Muscle layer of colon (tissue), 2 donors: ENCODE measurements around the gene RNF11.

Experiments
- H3K27ac ChIP-seq: one replicate; pipeline ENCODE4 v1.7.0; 2013; ENCODE audit warnings: low read depth, mild to moderate bottlenecking, low read length, moderate library complexity
- H3K27me3 ChIP-seq, 2 donors: one replicate each; pipeline ENCODE4 v1.7.0; 2013; ENCODE audit warnings: low read length in 2 of 2, mild to moderate bottlenecking in 2 of 2; ENCODE audit not compliant: insufficient read depth in 2 of 2, control insufficient read depth in 1 of 2
- H3K36me3 ChIP-seq: one replicate; pipeline ENCODE4 v1.7.0; 2013; ENCODE audit warnings: mild to moderate bottlenecking, low read length; ENCODE audit not compliant: insufficient read depth
- H3K4me1 ChIP-seq: one replicate; pipeline ENCODE4 v1.7.0; 2013; ENCODE audit warnings: mild to moderate bottlenecking, low read length; ENCODE audit not compliant: insufficient read depth
- H3K4me3 ChIP-seq, 2 donors: one replicate each; pipeline ENCODE4 v1.7.0; 2013; ENCODE audit warnings: low read length in 2 of 2, low read depth in 1 of 2, mild to moderate bottlenecking in 1 of 2, moderate library complexity in 1 of 2
- H3K9ac ChIP-seq: one replicate; pipeline ENCODE4 v1.7.0; 2013; ENCODE audit warnings: low read length
- H3K9me3 ChIP-seq: one replicate; pipeline ENCODE4 v1.7.0; 2013; ENCODE audit warnings: mild to moderate bottlenecking, low read length
- donor health status: abdominal sarcoma.
- donor health status: Adenocarcinoma of cecum.

Gene RNF11

GRCh38 chr1:51299981-51300670 is 64.1 kb downstream of the RNF11 start:
- Histone ChIP-seq H3K4me3 (no peak overlapping the region), H3K36me3 (no peaks in the 10 kb centered on the region), H3K9ac (no peak overlapping the region), H3K4me1 (peaks cover 6% of the 10 kb centered on the region), H3K9me3 (no peaks in the 10 kb centered on the region), H3K27ac (no peak overlapping the region), H3K27me3 (no peaks in the 10 kb centered on the region)

DNA sequence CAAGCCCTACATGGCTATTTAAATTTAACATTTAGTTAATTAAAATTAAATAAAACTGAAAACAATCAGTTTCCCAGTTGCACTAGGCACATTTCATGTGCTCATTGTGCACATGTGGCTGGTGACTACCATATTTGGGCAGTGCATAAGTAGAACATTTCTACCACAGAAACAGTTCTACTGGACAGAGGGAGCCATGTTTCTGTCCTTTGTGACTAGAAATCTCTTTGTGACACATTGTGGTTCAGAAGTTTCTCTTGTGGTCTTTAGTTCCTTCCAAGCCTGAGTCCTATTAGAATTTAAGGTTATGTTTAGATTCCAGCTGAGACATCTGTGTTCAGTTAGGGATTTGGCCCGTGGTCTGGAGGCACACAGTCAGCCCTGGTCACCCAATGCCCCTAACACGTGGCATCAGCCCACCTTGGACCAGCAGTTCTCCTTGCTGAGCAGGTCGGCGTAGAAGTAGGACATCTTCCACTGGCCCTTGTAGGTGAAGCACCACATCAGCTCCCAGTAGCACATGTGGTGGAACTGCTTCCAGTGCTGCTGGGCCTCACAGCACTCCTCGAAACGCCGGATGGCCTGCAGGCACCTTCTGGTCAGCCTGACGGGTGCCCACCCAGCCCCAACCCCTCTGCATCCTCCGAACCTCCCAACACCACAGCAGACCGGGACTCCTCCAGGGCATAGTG is 65.2 kb downstream of the RNF11 start:
- H3K36me3 ChIP-seq: no peaks in the 10 kb centered on the region
- H3K4me1 ChIP-seq: peaks cover 5% of the 10 kb centered on the region
- H3K27ac ChIP-seq: no peak overlapping the region
- H3K27me3 ChIP-seq: no peaks in the 10 kb centered on the region
- no peak overlapping the region for H3K9ac ChIP-seq
- no peak overlapping the region for H3K4me3 ChIP-seq
- H3K9me3 ChIP-seq: no peaks in the 10 kb centered on the region

GRCh38 chr1:51301844-51302162 is 65.7 kb downstream of the RNF11 start:
- Histone ChIP-seq H3K4me3 (no peak overlapping the region), H3K36me3 (no peaks in the 10 kb centered on the region), H3K27ac (no peak overlapping the region), H3K4me1 (peaks cover under 1% of the 10 kb centered on the region), H3K9me3 (no peaks in the 10 kb centered on the region), H3K27me3 (no peaks in the 10 kb centered on the region), H3K9ac (no peak overlapping the region)

GRCh38 chr1:51302270-51302669 is 66.2 kb downstream of the RNF11 start:
- Histone ChIP-seq H3K27me3 (no peaks in the 10 kb centered on the region), H3K9me3 (no peaks in the 10 kb centered on the region), H3K36me3 (no peaks in the 10 kb centered on the region), H3K9ac (no peak overlapping the region), H3K4me3 (no peak overlapping the region), H3K4me1 (no peaks in the 10 kb centered on the region), H3K27ac (no peak overlapping the region)

DNA sequence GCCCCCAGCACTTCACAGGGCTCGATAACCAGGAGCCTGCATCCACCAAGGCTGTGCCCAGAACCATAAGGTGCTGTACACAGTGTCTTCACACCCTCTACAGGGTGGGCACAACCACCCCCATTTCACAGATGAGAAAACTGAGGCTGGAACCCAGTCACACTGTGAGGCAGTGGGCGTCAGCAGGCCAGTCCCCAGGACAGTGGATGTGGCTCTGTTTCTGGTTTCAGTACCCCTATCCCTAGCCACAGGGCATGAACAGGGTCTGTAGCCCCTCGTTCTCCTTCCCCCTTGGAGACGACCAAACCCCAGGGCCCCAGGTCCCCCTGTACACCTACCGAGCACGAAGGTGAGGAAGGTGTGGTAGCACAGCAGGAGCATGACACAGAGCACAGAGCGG is 66.7 kb downstream of the RNF11 start:
- no peak overlapping the region for H3K4me3 ChIP-seq
- no peak overlapping the region for H3K27ac ChIP-seq
- H3K36me3 ChIP-seq: no peaks in the 10 kb centered on the region
- H3K9ac ChIP-seq: no peak overlapping the region
- H3K27me3 ChIP-seq: no peaks in the 10 kb centered on the region
- H3K4me1 ChIP-seq: no peaks in the 10 kb centered on the region
- H3K9me3 ChIP-seq: no peaks in the 10 kb centered on the region

DNA sequence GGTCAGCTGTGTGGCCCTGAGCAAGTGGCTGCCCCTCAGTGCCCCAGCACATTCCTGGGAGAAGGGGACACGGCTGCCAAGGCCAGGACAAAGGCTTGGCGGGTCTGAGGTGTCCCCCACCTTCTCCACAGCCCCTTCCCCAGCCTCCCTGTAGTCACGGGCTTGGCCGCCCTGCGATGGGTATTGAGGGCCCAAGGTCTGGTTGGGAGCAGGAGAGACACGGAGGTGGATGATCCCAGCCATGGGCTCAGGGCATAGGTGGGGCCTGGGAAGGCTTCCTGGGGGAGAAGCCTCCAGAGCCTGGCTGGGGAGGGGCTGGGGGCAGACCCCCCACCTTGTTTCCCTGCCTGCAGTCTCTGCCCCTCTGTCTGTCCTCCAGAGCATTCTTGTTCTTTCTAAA is 67.2 kb downstream of the RNF11 start:
- H3K27ac ChIP-seq: no peak overlapping the region

DNA sequence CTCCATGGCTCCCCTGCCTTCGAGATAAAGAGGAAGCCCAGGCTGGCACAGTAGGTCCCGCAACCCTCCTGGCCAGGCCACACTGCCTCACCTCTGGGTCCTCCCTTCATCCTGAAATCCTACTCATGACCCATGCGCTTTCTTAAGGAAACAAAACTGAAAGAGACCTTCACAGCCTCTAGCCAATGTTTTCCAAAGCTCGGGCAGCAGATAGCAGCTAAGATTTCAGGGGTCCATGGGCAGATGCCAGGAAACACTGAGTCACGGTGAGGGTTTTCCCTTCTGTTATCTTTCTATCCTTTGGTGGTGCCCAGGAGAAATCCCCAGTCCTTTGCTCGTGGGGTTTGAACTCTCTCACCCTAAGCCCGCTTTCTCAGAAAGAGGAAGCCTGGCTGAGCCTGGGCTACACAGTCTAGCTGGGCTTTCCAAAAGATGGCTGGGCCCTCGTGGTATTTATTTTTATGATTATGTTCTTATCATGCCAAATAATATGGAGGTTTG is 67.7 kb downstream of the RNF11 start:
- H3K4me3 ChIP-seq: no peak overlapping the region
- no peak overlapping the region for H3K27ac ChIP-seq
- no peaks in the 10 kb centered on the region for H3K4me1 ChIP-seq
- no peaks in the 10 kb centered on the region for H3K36me3 ChIP-seq
- H3K9me3 ChIP-seq: no peaks in the 10 kb centered on the region
- H3K27me3 ChIP-seq: no peaks in the 10 kb centered on the region
- H3K9ac ChIP-seq: no peak overlapping the region

More for the DNA sequence above, 67.2 kb downstream of the RNF11 start:
- H3K4me1 ChIP-seq: no peaks in the 10 kb centered on the region
- no peaks in the 10 kb centered on the region for H3K36me3 ChIP-seq
- H3K27me3 ChIP-seq: no peaks in the 10 kb centered on the region
- no peak overlapping the region for H3K9ac ChIP-seq
- H3K4me3 ChIP-seq: no peak overlapping the region
- no peaks in the 10 kb centered on the region for H3K9me3 ChIP-seq

DNA sequence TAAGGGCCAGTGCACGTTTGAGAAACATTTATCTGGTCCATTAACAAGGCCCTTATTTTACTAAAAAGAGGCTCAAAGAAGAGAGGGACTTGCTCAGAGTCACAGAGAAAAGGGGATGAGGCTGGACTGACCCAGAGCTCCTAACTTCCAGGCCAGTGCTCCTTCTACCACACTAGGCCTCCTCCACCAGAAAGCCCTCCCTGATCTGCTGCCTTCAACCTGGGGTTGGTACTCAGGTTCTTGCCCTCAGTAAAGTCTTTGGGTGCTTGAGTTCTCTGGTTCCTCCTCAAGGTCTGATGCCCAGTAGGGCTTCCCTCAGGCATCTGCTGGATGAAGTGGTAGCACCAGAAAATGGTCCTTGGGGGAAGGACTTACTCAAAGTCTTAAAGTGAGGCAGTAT is 68.3 kb downstream of the RNF11 start:
- Histone ChIP-seq H3K4me3 (no peak overlapping the region), H3K9ac (no peak overlapping the region), H3K9me3 (no peaks in the 10 kb centered on the region), H3K27me3 (no peaks in the 10 kb centered on the region), H3K27ac (no peak overlapping the region), H3K4me1 (no peaks in the 10 kb centered on the region), H3K36me3 (no peaks in the 10 kb centered on the region)

DNA sequence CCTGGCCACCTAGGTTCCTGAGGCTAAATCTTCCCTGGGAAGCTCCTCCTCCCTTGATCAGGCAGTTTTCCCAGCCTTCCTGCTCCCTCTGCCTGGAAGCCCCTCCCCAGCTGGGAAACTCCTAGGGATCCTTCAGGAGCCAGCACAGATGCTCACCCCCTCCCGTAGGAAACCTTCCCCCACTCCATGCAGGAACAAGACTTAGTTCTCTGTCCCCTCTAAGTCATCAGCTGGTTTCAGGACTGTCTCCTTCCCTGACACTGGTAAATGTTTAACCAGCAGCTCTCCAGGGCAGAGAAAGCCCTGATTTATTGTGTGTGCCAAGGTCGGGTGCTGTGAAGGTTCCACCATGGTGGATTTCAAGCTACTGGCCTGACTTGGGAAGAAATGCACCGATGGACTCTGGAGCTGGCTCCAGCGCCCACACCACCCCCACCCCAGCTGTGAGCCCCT is 69.3 kb downstream of the RNF11 start:
- Histone ChIP-seq H3K27me3 (no peaks in the 10 kb centered on the region), H3K4me3 (no peak overlapping the region), H3K9ac (no peak overlapping the region), H3K27ac (no peak overlapping the region), H3K4me1 (no peaks in the 10 kb centered on the region), H3K36me3 (no peaks in the 10 kb centered on the region), H3K9me3 (no peaks in the 10 kb centered on the region)

DNA sequence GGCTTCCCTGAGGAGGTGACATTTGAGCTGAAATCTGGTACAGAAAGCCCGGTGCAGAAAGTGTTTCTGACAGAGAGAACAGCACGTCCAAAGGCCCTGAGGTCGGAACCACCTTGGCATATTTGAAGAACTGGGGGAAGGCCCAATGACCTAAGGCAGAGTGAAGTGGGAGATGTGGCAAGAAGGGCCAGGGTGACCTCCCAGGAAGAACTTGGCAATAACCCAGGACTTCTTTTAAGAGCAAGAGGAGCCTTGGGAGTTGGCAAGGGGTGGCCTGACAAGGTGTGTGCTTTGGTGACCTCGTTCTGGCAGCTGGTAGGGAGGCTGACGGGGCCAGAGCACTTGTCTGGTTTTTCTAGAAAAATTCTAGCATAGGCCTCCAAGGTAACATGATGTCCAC is 70.9 kb downstream of the RNF11 start:
- Histone ChIP-seq H3K4me1 (no peaks in the 10 kb centered on the region), H3K9ac (no peak overlapping the region), H3K9me3 (no peaks in the 10 kb centered on the region), H3K27me3 (no peaks in the 10 kb centered on the region), H3K36me3 (no peaks in the 10 kb centered on the region), H3K4me3 (no peak overlapping the region), H3K27ac (no peak overlapping the region)

- no peak overlapping the region for H3K9ac ChIP-seq
- no peak overlapping the region for H3K4me3 ChIP-seq
- no peaks in the 10 kb centered on the region for H3K36me3 ChIP-seq
- no peaks in the 10 kb centered on the region for H3K27me3 ChIP-seq
- H3K27ac ChIP-seq: no peak overlapping the region
- no peaks in the 10 kb centered on the region for H3K9me3 ChIP-seq
- no peaks in the 10 kb centered on the region for H3K4me1 ChIP-seq
Observed at GRCh38 chr1:51308636-51309035, 72.6 kb downstream of the RNF11 start.

- Histone ChIP-seq H3K36me3 (no peaks in the 10 kb centered on the region), H3K4me3 (no peak overlapping the region), H3K9me3 (no peaks in the 10 kb centered on the region), H3K27me3 (no peaks in the 10 kb centered on the region), H3K4me1 (no peaks in the 10 kb centered on the region), H3K9ac (no peak overlapping the region), H3K27ac (no peak overlapping the region)
Observed at GRCh38 chr1:51309291-51309690, 73.2 kb downstream of the RNF11 start.
